Measurements from ENCODE around the gene TPCN2. TPM values are rescaled to one million over a fixed set of nuclear protein-coding genes. Genes with fewer than 3 reads are reported as not detected.

TPCN2 gene
- total RNA-seq, 1 experiment from 2014 or later: 63.6 TPM

GRCh38 chr11:69095300-69095699, 46.6 kb downstream of the TPCN2 start:
- ChIA-PET POLR2A (no interaction called here), CTCF (no interaction called here)
- no peaks in the 10 kb centered on the region for H3K4me1 ChIP-seq
- BruUV-seq (replicated peaks): no TSS peak
- intact Hi-C loops (cut with micrococcal nuclease; ENCODE audit: unreplicated experiment): no loop called here
- H3K27me3 Mint-ChIP-seq (ENCODE audit: insufficient read depth, unreplicated experiment): no peaks in the 10 kb centered on the region
- no peaks in the 10 kb centered on the region for H3K9me3 ChIP-seq
- H3K36me3 ChIP-seq (ENCODE audit: control insufficient read depth, insufficient read depth, low read length): no peaks in the 10 kb centered on the region
- peak overlapping the region; percentile 20 for H3K27ac Mint-ChIP-seq (ENCODE audit: unreplicated experiment)
- DNase-seq: no peak
- peaks cover 42% of the 10 kb centered on the region for H3K36me3 Mint-ChIP-seq (ENCODE audit: insufficient read depth, unreplicated experiment)
- H3K4me3 ChIP-seq (ENCODE audit: low read depth, low read length): no peak overlapping the region
- H3K4me1 Mint-ChIP-seq (ENCODE audit: low read depth, unreplicated experiment): no peaks in the 10 kb centered on the region
- TF ChIP-seq, protein P1, sequence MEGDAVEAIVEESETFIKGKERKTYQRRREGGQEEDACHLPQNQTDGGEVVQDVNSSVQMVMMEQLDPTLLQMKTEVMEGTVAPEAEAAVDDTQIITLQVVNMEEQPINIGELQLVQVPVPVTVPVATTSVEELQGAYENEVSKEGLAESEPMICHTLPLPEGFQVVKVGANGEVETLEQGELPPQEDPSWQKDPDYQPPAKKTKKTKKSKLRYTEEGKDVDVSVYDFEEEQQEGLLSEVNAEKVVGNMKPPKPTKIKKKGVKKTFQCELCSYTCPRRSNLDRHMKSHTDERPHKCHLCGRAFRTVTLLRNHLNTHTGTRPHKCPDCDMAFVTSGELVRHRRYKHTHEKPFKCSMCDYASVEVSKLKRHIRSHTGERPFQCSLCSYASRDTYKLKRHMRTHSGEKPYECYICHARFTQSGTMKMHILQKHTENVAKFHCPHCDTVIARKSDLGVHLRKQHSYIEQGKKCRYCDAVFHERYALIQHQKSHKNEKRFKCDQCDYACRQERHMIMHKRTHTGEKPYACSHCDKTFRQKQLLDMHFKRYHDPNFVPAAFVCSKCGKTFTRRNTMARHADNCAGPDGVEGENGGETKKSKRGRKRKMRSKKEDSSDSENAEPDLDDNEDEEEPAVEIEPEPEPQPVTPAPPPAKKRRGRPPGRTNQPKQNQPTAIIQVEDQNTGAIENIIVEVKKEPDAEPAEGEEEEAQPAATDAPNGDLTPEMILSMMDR (IDR thresholded peaks at IDR 0.05; ENCODE audit: insufficient read depth in 1 of 2, low read depth in 1 of 2, low read length in 1 of 2, severe bottlenecking in 1 of 2, unreplicated experiment in 1 of 2): no peak
- H3K4me3 Mint-ChIP-seq (ENCODE audit: unreplicated experiment): no peak overlapping the region
- no peaks in the 10 kb centered on the region for H3K27me3 ChIP-seq (replicated peaks; ENCODE audit: control insufficient read depth, insufficient read depth, low read length)
- H3K9me3 Mint-ChIP-seq (ENCODE audit: unreplicated experiment): no peaks in the 10 kb centered on the region

DNA sequence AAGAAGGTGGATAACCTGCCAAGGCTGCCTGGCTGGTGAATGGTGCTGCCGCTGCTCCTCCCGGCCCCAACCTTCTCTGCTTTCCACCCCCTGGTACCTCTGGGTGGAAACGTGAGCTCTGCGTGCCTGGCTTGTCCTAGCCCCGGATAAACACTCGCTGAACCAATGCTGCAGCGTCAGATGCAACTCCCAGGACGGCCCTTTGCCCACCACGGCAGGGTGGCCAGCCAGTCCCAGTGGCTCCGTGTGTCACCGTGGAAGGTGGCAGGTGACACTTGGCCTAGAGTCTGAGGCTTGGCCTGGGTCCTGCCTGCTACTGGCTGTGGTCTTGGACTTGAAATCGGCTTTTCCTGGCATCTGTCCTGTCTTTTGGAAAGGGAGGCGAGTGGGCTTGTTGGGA, 47.7 kb downstream of the TPCN2 start:
- H3K9me3 Mint-ChIP-seq (ENCODE audit: unreplicated experiment): no peaks in the 10 kb centered on the region
- intact Hi-C loops (cut with micrococcal nuclease; ENCODE audit: unreplicated experiment): no loop called here
- Histone ChIP-seq H3K9me3 (no peaks in the 10 kb centered on the region), H3K4me3 (ENCODE audit: low read depth, low read length) (no peak overlapping the region), H3K27me3 (replicated peaks; ENCODE audit: control insufficient read depth, insufficient read depth, low read length) (no peaks in the 10 kb centered on the region), H3K36me3 (ENCODE audit: control insufficient read depth, insufficient read depth, low read length) (no peaks in the 10 kb centered on the region), H3K4me1 (no peaks in the 10 kb centered on the region)
- no peaks in the 10 kb centered on the region for H3K4me1 Mint-ChIP-seq (ENCODE audit: low read depth, unreplicated experiment)
- DNase-seq: no peak
- peaks cover 38% of the 10 kb centered on the region for H3K36me3 Mint-ChIP-seq (ENCODE audit: insufficient read depth, unreplicated experiment)
- peak overlapping the region; percentile 54 for H3K27ac Mint-ChIP-seq (ENCODE audit: unreplicated experiment)
- BruUV-seq (replicated peaks): no TSS peak
- TF ChIP-seq, protein P1 (IDR thresholded peaks at IDR 0.05; ENCODE audit: insufficient read depth in 1 of 2, low read depth in 1 of 2, low read length in 1 of 2, severe bottlenecking in 1 of 2, unreplicated experiment in 1 of 2): no peak
- ChIA-PET CTCF (no interaction called here), POLR2A (no interaction called here)
- H3K4me3 Mint-ChIP-seq (ENCODE audit: unreplicated experiment): no peak overlapping the region
- no peaks in the 10 kb centered on the region for H3K27me3 Mint-ChIP-seq (ENCODE audit: insufficient read depth, unreplicated experiment)

GRCh38 chr11:69097263-69097662, 48.5 kb downstream of the TPCN2 start:
- POLR2A ChIA-PET: no interaction called here
- H3K36me3 Mint-ChIP-seq (ENCODE audit: insufficient read depth, unreplicated experiment): peaks cover 30% of the 10 kb centered on the region

More at GRCh38 chr11:69097263-69097662, 48.5 kb downstream of the TPCN2 start:
- H3K27me3 Mint-ChIP-seq (ENCODE audit: insufficient read depth, unreplicated experiment): no peaks in the 10 kb centered on the region
- Histone ChIP-seq H3K4me1 (no peaks in the 10 kb centered on the region), H3K36me3 (ENCODE audit: control insufficient read depth, insufficient read depth, low read length) (no peaks in the 10 kb centered on the region), H3K27me3 (replicated peaks; ENCODE audit: control insufficient read depth, insufficient read depth, low read length) (no peaks in the 10 kb centered on the region), H3K9me3 (no peaks in the 10 kb centered on the region), H3K4me3 (ENCODE audit: low read depth, low read length) (no peak overlapping the region)
- DNase-seq: no peak
- no peaks in the 10 kb centered on the region for H3K4me1 Mint-ChIP-seq (ENCODE audit: low read depth, unreplicated experiment)
- intact Hi-C loops (cut with micrococcal nuclease; ENCODE audit: unreplicated experiment): no loop called here
- H3K9me3 Mint-ChIP-seq (ENCODE audit: unreplicated experiment): no peaks in the 10 kb centered on the region
- H3K27ac Mint-ChIP-seq (ENCODE audit: unreplicated experiment): peak overlapping the region; percentile 54
- CTCF ChIA-PET: no interaction called here
- TF ChIP-seq, protein P1 (IDR thresholded peaks at IDR 0.05; ENCODE audit: insufficient read depth in 1 of 2, low read depth in 1 of 2, low read length in 1 of 2, severe bottlenecking in 1 of 2, unreplicated experiment in 1 of 2): no peak
- no peak overlapping the region for H3K4me3 Mint-ChIP-seq (ENCODE audit: unreplicated experiment)
- BruUV-seq (replicated peaks): no TSS peak

Data from Caco-2 (cell line).